GM10248 (cell line): Measurements from ENCODE around the gene GRIK1.

ENCODE experiments used
- CTCF ChIA-PET: fragments of 300-600 bp; sonication (Branson Sonifier 250); formaldehyde crosslinking; extraction: SDS; loops from one replicate; lab custom pipeline; 2021; ENCODE audit warnings: antibody characterized with exemption; lab: Yijun Ruan, JAX
- POLR2A ChIA-PET: fragments of 350-650 bp; sonication (Branson Sonifier 250); formaldehyde crosslinking; extraction: SDS; loops from one replicate; lab custom pipeline; 2020; ENCODE audit warnings: antibody characterized with exemption; lab: Yijun Ruan, JAX
- DNase-seq: peaks from one replicate; pipeline ENCODE4 v3.0.0; 2012; ENCODE audit errors: extremely low spot score
- TF ChIP-seq, protein P1 (sequence below): IDR thresholded peaks from 2 replicates; pipeline ENCODE4 v1.5.1; 2012; ENCODE audit warnings: mild to moderate bottlenecking, low read depth; ENCODE audit errors: extremely low read depth, missing control alignments, control extremely low read depth

GRIK1 gene

DNA sequence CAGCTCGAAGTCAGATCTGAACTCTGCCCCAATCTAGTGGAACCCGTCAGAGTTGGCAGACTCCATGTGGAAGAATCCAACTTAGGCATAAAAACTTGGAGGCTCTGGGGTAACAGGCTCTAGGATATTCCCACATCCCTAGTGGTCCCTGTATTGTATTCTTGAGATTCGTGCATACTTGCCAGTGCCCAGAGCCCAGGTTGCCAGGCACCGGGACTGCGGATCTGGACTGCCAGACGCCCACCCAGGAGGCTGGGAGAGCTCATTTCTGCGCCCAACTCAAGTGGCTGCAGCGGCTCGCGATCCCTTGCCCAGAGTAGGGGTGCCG lies 1.1 kb downstream of the GRIK1 start:
- ChIA-PET POLR2A (no interaction called here), CTCF (interaction anchor here (1.2 kb wide), 1 partner anchor 13 kb away, joined by 3 read pairs; no protein-coding TSS in a partner anchor)
- TF ChIP-seq, protein P1, sequence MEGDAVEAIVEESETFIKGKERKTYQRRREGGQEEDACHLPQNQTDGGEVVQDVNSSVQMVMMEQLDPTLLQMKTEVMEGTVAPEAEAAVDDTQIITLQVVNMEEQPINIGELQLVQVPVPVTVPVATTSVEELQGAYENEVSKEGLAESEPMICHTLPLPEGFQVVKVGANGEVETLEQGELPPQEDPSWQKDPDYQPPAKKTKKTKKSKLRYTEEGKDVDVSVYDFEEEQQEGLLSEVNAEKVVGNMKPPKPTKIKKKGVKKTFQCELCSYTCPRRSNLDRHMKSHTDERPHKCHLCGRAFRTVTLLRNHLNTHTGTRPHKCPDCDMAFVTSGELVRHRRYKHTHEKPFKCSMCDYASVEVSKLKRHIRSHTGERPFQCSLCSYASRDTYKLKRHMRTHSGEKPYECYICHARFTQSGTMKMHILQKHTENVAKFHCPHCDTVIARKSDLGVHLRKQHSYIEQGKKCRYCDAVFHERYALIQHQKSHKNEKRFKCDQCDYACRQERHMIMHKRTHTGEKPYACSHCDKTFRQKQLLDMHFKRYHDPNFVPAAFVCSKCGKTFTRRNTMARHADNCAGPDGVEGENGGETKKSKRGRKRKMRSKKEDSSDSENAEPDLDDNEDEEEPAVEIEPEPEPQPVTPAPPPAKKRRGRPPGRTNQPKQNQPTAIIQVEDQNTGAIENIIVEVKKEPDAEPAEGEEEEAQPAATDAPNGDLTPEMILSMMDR = no peak
- DNase-seq = no peak

DNA sequence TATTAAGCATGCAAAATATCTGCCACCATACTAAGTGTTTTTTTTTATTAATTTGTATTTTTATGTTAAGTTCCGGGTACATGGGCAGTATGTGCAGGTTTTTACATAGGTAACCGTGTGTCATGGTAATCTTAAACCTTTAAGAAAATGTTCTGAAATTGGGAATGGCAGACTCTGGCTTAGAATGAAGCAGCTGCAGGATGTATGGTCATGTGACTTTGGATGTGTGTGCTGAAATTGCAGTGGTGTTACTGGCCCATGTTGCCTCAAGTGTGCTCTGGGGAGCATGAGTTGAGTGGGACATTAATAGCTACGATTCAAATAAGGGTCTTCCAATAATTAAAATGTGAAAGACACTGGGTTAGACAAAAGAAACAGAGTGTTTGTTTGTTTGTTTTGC lies 6.7 kb downstream of the GRIK1 start:
- ChIA-PET CTCF (no interaction called here), POLR2A (no interaction called here)
- no peak for DNase-seq
- TF ChIP-seq, protein P1 = no peak

DNA sequence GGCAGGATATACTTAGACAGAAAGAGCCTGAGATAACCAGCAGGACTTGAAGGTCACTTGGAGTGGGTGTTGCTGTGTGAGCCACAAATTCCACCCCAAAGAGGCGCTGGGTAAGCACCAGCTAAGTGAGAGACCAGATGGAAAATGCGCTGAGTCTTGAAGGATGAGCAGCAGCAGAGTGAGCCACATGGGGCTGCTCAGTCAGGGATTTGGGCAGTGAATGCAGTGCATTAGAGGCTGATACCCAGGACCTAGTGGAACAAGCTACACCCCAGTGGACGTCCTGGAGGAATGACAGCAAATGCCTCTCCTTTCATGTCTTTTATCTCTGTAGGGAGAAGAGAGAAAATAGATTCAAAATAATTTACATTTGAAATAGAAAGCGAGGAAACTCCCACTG lies 11.3 kb downstream of the GRIK1 start:
- CTCF ChIA-PET = interaction anchor here (1.2 kb wide), 1 partner anchor 16 kb away, joined by 3 read pairs; no protein-coding TSS in a partner anchor
- no peak for DNase-seq
- TF ChIP-seq, protein P1 = no peak
- POLR2A ChIA-PET = no interaction called here

DNA sequence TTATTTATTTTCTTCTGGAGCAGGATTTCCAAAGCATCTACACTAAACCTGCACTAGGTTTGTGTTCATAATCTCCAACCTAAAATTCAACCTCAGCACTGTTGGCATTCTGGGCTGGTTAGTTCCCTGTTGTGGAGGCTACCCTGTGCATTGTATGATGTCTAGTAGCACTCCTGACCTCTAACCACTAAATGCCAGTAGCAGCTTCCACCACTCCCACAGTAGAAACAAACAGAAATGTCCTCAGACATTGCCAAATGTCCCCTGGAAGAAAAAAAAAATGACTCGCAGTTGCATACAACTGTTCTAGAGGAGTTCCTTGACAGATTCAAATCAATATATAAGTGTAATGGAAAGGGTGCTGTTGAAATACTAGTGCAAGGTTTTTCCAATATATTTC lies 18.9 kb downstream of the GRIK1 start:
- TF ChIP-seq, protein P1 = no peak
- no peak for DNase-seq
- ChIA-PET CTCF (no interaction called here), POLR2A (no interaction called here)

DNA sequence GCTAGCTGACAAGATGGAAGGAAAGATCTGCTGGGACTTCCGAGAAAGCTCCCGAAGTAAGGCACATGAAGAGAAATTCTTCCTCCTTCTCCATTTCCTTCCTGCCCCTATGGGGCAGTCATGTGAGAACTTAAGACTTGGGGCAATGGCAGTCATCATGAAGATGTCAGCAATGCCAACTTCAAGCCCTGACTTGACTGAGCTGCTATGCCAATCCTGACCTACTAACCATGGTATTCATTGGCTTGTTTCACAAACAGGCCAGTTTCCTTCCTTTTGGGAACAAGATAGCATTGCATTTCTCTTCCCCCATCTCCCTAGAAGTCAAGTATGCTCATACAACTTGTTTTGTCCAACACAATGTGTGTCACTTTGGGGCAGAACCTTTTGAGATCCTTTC lies 25.5 kb downstream of the GRIK1 start:
- POLR2A ChIA-PET = no interaction called here
- CTCF ChIA-PET = no interaction called here
- DNase-seq = no peak
- TF ChIP-seq, protein P1 = no peak

DNA sequence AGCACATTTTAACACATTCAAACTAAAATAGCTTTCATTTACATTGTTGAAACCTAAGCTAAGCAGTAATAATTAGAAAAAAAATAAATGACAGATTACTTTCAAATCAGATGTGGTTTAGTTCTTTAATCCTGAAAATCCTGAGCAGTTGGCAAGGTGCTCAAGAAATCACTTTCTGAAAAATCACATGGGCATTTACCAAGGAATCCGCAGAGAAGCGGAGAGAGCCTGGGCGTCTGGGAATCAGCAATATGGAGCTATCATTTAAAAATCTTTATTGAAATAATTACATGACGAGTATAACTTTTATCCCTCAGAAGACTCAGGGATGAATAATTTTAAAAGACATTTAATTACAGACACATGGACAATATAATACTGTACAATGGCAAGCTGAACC lies 30.2 kb downstream of the GRIK1 start:
- CTCF ChIA-PET = interaction anchor here (0.8 kb wide), 1 partner anchor 9 kb away, joined by 4 read pairs; no protein-coding TSS in a partner anchor
- TF ChIP-seq, protein P1 = no peak
- POLR2A ChIA-PET = no interaction called here
- no peak for DNase-seq
